Activated CD8-positive, alpha-beta memory T cell treated with anti-CD3 and anti-CD28 coated beads, Interleukin-2, amount 10 ng/mL, durations not matched to agents 7 days and 5 days (primary cell): Measurements from ENCODE around the gene SLC5A4. TPM values are rescaled to one million over a fixed set of nuclear protein-coding genes. Genes with fewer than 3 reads are reported as not detected.
"Not testable (repeated sequence)": the region's sequence is repeated elsewhere in the genome, so short reads cannot be mapped to it uniquely, and the experiment has no call there.

Experiments
- ATAC-seq: fragments of 150-1000 bp; cut with Tn5 transposase; one replicate; pipeline ENCODE4 v1.10.0; 2021; ENCODE audit warnings: moderate library complexity
- CTCF ChIA-PET: fragments of 350-600 bp; sonication (Branson Sonifier 250); formaldehyde crosslinking; loops from one replicate; lab custom pipeline; 2021; ENCODE audit warnings: antibody characterized with exemption; lab: Charles Lee
- DNase-seq: peaks from one replicate; pipeline ENCODE4 v3.0.0-alpha.2; 2020
- H3K27ac Mint-ChIP-seq: one replicate; pipeline ENCODE4 v1.8.0; 2021; ENCODE audit warnings: mild to moderate bottlenecking, mixed read lengths
- H3K27me3 Mint-ChIP-seq: one replicate; pipeline ENCODE4 v1.8.0; 2021; ENCODE audit warnings: mixed read lengths
- H3K36me3 Mint-ChIP-seq: one replicate; pipeline ENCODE4 v1.8.0; 2021; ENCODE audit warnings: mild to moderate bottlenecking, mixed read lengths
- H3K4me1 Mint-ChIP-seq: one replicate; pipeline ENCODE4 v1.8.0; 2021; ENCODE audit warnings: mixed read lengths
- H3K4me3 Mint-ChIP-seq: one replicate; pipeline ENCODE4 v1.8.0; 2021; ENCODE audit warnings: mild to moderate bottlenecking, moderate library complexity, mixed read lengths
- H3K9me3 Mint-ChIP-seq: one replicate; pipeline ENCODE4 v1.8.0; 2022; ENCODE audit warnings: low read depth, mixed read lengths
- total RNA-seq, 2 experiments: library from RNA; stranded (reverse); gene quantifications; one replicate each; pipeline ENCODE4 v1.2.3, GENCODE V29; 2021

The SLC5A4 gene
- total RNA-seq, 2 experiments from 2014 or later, result not detected

DNA sequence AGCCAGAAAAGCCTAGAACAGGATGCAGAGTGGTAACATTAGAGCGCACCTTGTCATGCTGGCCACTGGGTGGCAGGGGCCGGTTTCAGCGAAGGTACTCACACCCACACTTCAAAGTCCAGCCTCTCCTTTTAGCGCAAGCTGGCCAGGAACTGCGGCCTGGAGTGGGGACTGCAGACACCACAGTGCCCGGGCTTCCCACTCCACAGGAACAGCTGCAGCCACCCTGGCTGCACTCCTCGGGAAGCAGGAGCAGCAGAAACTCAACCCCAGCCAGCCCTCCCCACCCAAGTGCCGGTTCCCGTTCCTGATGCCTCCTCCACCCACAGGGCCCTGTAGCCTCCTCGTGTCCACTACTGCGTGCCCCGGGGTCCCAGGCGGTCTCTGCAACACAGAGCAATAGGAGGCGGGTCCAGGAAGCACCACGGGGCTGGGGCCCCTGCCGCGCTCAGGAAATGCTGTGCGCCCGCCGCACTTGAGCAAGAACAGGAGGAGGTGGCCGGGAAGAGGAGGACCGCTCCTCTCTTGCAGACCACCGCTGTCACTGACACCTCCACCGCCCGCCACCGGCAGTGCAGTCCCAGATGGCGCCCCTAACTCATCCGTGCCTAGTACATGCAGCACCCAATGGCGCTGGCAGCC is 52.5 kb downstream of the SLC5A4 start:
- Mint-ChIP-seq H3K27me3 (peaks cover 21% of the 10 kb centered on the region), H3K4me3 (peak overlapping the region; percentile 57), H3K27ac (no peak overlapping the region), H3K9me3 (no peaks in the 10 kb centered on the region), H3K36me3 (no peaks in the 10 kb centered on the region), H3K4me1 (peaks cover 58% of the 10 kb centered on the region)
- CTCF ChIA-PET, result interaction anchor here (0.6 to 2.4 kb wide), 16 partner anchors 8 to 273 kb away, joined by 3 to 9 read pairs (median 4); no protein-coding TSS in a partner anchor
- peak; percentile 58 for ATAC-seq
- DNase-seq, result peak; percentile 62

GRCh38 chr22:32202161-32202538 is 53.0 kb downstream of the SLC5A4 start:
- peaks cover 58% of the 10 kb centered on the region for H3K4me1 Mint-ChIP-seq
- no peak overlapping the region for H3K27ac Mint-ChIP-seq
- ATAC-seq (no peak), DNase-seq (no peak)
- H3K9me3 Mint-ChIP-seq, result no peaks in the 10 kb centered on the region
- peaks cover 23% of the 10 kb centered on the region for H3K27me3 Mint-ChIP-seq
- no peaks in the 10 kb centered on the region for H3K36me3 Mint-ChIP-seq
- CTCF ChIA-PET, result interaction anchor here (0.6 to 2.4 kb wide), 17 partner anchors 9 to 273 kb away, joined by 3 to 9 read pairs (median 4); no protein-coding TSS in a partner anchor
- peak overlapping the region; percentile 57 for H3K4me3 Mint-ChIP-seq

GRCh38 chr22:32200752-32201151 is 54.4 kb downstream of the SLC5A4 start:
- Mint-ChIP-seq H3K27ac (peak overlapping the region; percentile 53), H3K36me3 (no peaks in the 10 kb centered on the region), H3K27me3 (peaks cover 31% of the 10 kb centered on the region), H3K9me3 (no peaks in the 10 kb centered on the region), H3K4me1 (peaks cover 45% of the 10 kb centered on the region), H3K4me3 (no peak overlapping the region)
- CTCF ChIA-PET, result interaction anchor here (1.1 to 2.4 kb wide), 3 partner anchors 10 to 61 kb away, joined by 3 to 9 read pairs (median 3); no protein-coding TSS in a partner anchor
- DNase-seq (no peak), ATAC-seq (no peak)

GRCh38 chr22:32199961-32200360 is 55.2 kb downstream of the SLC5A4 start:
- Mint-ChIP-seq H3K4me3 (no peak overlapping the region), H3K27ac (no peak overlapping the region), H3K36me3 (no peaks in the 10 kb centered on the region), H3K27me3 (peaks cover 34% of the 10 kb centered on the region), H3K9me3 (no peaks in the 10 kb centered on the region), H3K4me1 (peaks cover 40% of the 10 kb centered on the region)
- no peak for DNase-seq
- ATAC-seq, result no peak
- CTCF ChIA-PET, result interaction anchor here (0.9 kb wide), 1 partner anchor 229 kb away, joined by 4 read pairs; no protein-coding TSS in a partner anchor

- Mint-ChIP-seq H3K27me3 (peaks cover 31% of the 10 kb centered on the region), H3K9me3 (no peaks in the 10 kb centered on the region), H3K4me3 (no peak overlapping the region), H3K36me3 (no peaks in the 10 kb centered on the region), H3K27ac (no peak overlapping the region), H3K4me1 (peaks cover 34% of the 10 kb centered on the region)
- CTCF ChIA-PET, result interaction anchor here (0.9 to 1.0 kb wide), 2 partner anchors 229 to 250 kb away, joined by 3 to 4 read pairs; no protein-coding TSS in a partner anchor
- DNase-seq (no peak), ATAC-seq (no peak)
Observed at GRCh38 chr22:32199341-32199740, 55.8 kb downstream of the SLC5A4 start.

DNA sequence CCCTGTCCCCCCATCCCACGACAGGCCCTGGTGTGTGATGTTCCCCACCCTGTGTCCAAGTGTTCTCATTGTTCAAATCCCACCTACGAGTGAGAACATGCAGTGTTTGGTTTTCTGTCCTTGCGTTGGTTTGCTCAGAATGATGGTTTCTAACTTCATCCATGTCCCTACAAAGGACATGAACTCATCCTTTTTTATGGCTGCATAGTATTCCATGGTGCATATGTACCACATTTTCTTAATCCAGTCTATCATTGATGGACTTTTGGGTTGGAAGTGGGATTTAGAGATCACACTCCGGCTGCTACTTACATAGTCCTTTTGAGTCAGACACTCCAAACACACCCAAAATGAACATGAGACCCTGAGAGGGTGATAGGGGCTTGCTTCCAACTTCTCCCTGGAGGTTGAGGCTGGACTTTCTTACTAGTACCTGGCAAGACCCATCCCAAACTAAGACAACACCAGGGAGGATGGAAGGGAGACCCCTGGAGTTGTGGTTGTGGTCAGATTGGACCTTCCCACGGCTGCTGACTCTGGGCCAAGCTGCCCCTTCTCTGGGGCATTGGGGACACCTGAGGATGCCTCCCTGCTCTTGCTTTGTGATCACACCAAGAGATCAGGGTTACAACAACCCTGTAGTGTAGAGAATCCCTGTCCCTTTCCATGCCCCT is 57.5 kb downstream of the SLC5A4 start:
- Mint-ChIP-seq H3K4me1 (peaks cover 20% of the 10 kb centered on the region), H3K27me3 (peaks cover 24% of the 10 kb centered on the region)
- DNase-seq, CTCF ChIA-PET, ATAC-seq, H3K27ac Mint-ChIP-seq, H3K9me3 Mint-ChIP-seq, H3K4me3 Mint-ChIP-seq, H3K36me3 Mint-ChIP-seq: not testable (repeated sequence)

DNA sequence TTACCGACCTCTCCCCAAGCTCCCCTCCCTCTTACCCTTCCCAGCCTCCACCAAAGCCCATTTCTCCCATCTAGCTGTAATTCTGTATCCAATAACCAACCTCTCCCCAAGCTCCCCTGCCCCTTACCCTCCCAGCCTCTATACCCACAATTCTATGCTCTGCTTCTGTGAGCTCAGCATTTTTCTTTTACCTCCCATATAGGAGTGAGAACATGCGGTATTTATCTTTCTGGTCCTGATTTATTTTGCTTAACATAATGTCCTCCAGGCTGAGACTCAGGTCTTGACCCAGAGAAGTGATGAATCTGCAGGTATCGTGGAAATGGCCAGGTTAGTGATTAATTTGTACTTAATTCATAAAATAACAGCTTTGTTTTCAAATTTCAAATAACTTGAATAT is 59.2 kb downstream of the SLC5A4 start:
- ATAC-seq, H3K9me3 Mint-ChIP-seq, H3K27ac Mint-ChIP-seq, CTCF ChIA-PET, H3K4me1 Mint-ChIP-seq, H3K4me3 Mint-ChIP-seq, DNase-seq, H3K36me3 Mint-ChIP-seq: not testable (repeated sequence)
- peaks cover 35% of the 10 kb centered on the region for H3K27me3 Mint-ChIP-seq

DNA sequence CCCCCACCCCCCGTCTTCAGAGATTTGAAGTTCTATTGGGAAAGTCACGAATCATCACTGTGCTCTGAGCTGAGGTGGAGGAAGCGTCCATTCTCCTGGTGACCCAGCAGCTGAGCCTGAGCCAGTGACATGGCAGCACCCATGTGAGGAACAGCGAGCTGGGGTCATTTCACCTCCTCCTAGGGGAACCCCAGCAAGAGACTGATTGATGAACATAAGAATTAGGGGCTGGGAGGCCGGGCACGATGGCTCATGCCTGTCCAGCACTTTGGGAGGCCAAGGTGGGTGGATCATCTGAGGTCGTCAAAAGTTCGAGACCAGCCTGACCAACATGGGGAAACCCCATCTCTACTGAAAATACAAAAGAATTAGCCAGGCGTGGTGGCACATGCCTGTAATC is 61.8 kb downstream of the SLC5A4 start:
- H3K27ac Mint-ChIP-seq, H3K9me3 Mint-ChIP-seq, H3K4me3 Mint-ChIP-seq, H3K36me3 Mint-ChIP-seq, ATAC-seq, CTCF ChIA-PET, DNase-seq, H3K4me1 Mint-ChIP-seq: not testable (repeated sequence)
- H3K27me3 Mint-ChIP-seq, result peaks cover 41% of the 10 kb centered on the region

DNA sequence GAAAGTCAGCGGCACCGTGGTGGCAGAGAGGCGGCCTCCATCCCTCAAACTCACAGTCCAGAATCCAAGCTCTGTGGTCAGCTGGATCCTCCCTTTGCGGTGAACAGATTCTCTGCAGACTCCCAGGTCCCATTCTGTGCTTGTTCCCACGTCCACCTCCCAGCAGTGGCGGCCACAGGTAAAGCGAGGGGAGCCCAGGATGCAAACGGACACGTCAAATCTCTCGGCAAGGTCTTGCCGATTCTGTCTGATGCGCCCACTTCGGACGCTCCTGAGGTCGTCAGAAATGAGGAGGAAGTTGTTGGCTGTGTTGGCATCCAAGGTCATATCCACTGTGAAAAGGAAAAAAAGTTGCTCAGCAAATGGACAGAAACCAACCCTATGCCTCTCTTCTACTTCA is 64.1 kb downstream of the SLC5A4 start:
- H3K4me3 Mint-ChIP-seq, CTCF ChIA-PET, H3K4me1 Mint-ChIP-seq, H3K9me3 Mint-ChIP-seq, H3K36me3 Mint-ChIP-seq, ATAC-seq, H3K27ac Mint-ChIP-seq, DNase-seq: not testable (repeated sequence)
- peaks cover 38% of the 10 kb centered on the region for H3K27me3 Mint-ChIP-seq

DNA sequence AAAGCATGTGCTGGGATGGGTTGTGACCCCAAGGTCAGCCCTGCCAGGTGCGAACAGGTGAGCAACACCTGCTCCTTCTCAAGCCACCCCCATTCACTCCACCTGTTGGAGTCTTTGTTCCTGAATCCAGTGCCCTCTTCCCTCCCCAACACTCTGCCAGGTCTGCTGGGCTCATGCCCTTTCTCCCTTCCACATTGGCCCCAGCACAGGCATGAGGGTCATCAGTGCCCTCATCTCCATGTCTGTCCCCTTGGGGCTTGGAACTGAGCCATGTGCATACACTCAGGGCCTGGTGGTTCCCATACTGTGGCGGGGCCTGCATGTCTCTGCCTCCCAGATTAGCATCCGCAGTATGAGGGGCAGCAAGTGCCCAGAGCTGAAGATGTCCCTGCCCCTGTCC is 69.3 kb downstream of the SLC5A4 start:
- Mint-ChIP-seq H3K27ac (no peak overlapping the region), H3K4me3 (no peak overlapping the region), H3K9me3 (no peaks in the 10 kb centered on the region), H3K36me3 (no peaks in the 10 kb centered on the region), H3K4me1 (no peaks in the 10 kb centered on the region), H3K27me3 (peaks cover 16% of the 10 kb centered on the region)
- no peak for ATAC-seq
- no peak for DNase-seq
- CTCF ChIA-PET, result no interaction called here

DNA sequence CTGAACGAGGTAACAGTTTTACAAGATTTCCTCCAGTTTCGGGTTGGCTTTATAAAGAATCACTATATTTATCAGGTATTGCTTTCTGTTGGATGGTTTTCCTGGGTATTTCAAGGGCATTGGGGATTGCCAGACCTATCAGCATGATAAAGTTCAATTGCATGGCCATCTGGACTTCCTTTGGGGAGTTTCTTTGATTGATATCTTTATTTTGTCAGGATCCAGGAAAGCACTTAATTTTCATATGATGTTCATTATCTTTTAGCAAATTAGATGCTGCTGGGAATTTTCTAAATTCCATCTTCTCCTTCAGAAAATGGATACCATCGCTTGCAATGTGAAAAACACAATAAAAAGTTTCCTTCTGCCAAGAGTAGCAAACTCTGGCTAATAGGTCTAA is 71.5 kb downstream of the SLC5A4 start:
- CTCF ChIA-PET, result no interaction called here
- H3K27ac Mint-ChIP-seq, result no peak overlapping the region
- no peaks in the 10 kb centered on the region for H3K4me1 Mint-ChIP-seq

GRCh38 chr22:32181043-32181442 is 74.1 kb downstream of the SLC5A4 start:
- CTCF ChIA-PET, result no interaction called here
- Mint-ChIP-seq H3K4me3 (no peak overlapping the region), H3K36me3 (no peaks in the 10 kb centered on the region), H3K27ac (no peak overlapping the region), H3K27me3 (peaks cover 28% of the 10 kb centered on the region), H3K9me3 (no peaks in the 10 kb centered on the region), H3K4me1 (no peaks in the 10 kb centered on the region)
- DNase-seq (no peak), ATAC-seq (no peak)

More for the DNA sequence above, 71.5 kb downstream of the SLC5A4 start:
- peaks cover 18% of the 10 kb centered on the region for H3K27me3 Mint-ChIP-seq
- H3K9me3 Mint-ChIP-seq, result no peaks in the 10 kb centered on the region
- H3K4me3 Mint-ChIP-seq, result no peak overlapping the region
- H3K36me3 Mint-ChIP-seq, result no peaks in the 10 kb centered on the region
- ATAC-seq, result no peak
- no peak for DNase-seq

- Mint-ChIP-seq H3K4me3 (no peak overlapping the region), H3K9me3 (no peaks in the 10 kb centered on the region), H3K4me1 (no peaks in the 10 kb centered on the region), H3K36me3 (no peaks in the 10 kb centered on the region), H3K27ac (no peak overlapping the region), H3K27me3 (peaks cover 40% of the 10 kb centered on the region)
- CTCF ChIA-PET, result no interaction called here
- ATAC-seq, result no peak
- no peak for DNase-seq
Observed at GRCh38 chr22:32177221-32177765, 77.9 kb downstream of the SLC5A4 start.
